Measurements from ENCODE around the gene DOCK1.

GRCh38 chr10:127474501-127474900, 569.3 kb downstream of the DOCK1 start:
- no peak for TF ChIP-seq CTCF (IDR thresholded peaks at IDR 0.05; ENCODE audit: low read length)
- TF ChIP-seq EZH2 (optimal IDR thresholded peaks at IDR 0.05; ENCODE audit: low read depth, low read length) = no peak

Measured in MM.1S (cell line).